22Rv1 (cell line): Measurements from ENCODE around the gene CD80.

Experiments
- CTCF ChIP-seq: fragments of 450-650 bp; IDR thresholded peaks from 2 replicates; pipeline ENCODE4 v1.5.1; 2017; ENCODE audit warnings: mild to moderate bottlenecking
- ZFX ChIP-seq: fragments of 450-650 bp; IDR thresholded peaks from 2 replicates; pipeline ENCODE4 v1.6.1; 2017; ENCODE audit warnings: antibody characterized with exemption, borderline replicate concordance

- TF ChIP-seq CTCF (no peak), ZFX (no peak)
Measured at GRCh38 chr3:119599558-119600174, 40.3 kb upstream of the CD80 start.
